ENCODE data around the gene PTPN23. TPM values are rescaled to one million over a fixed set of nuclear protein-coding genes. Genes with fewer than 3 reads are reported as not detected.

The PTPN23 gene
- total and polyA plus RNA-seq, 2 of the 13 experiments (the other 11 are each of a cell fraction or from before 2014, with no cell fraction given), result 2.3 to 3.7 TPM

GRCh38 chr3:47380601-47381316 is at the start of gene PTPN23 (continued):
- TF ChIP-seq ZNF784 (CRISPR knock-in tag; IDR thresholded peaks at IDR 0.05; ENCODE audit: borderline replicate concordance) (peak; percentile 71), TEF (CRISPR knock-in tag; IDR thresholded peaks at IDR 0.05) (no peak), ZNF414 (CRISPR knock-in tag; IDR thresholded peaks at IDR 0.05) (peak; percentile 76; the same call in 1 of the 2 replicates), MTERF4 (CRISPR knock-in tag; IDR thresholded peaks at IDR 0.05) (no peak), ZNF770 (CRISPR knock-in tag; IDR thresholded peaks at IDR 0.05) (no peak), ZNF234 (CRISPR knock-in tag; conservative IDR thresholded peaks at IDR 0.05) (no peak), RAD51 (IDR thresholded peaks at IDR 0.05; ENCODE audit: borderline replicate concordance) (no peak), SNAPC2 (CRISPR knock-in tag; IDR thresholded peaks at IDR 0.05) (peak; percentile 84; the same call in 1 of the 2 replicates), CBX5 (CRISPR knock-in tag; IDR thresholded peaks at IDR 0.05; ENCODE audit: borderline replicate concordance) (no peak), CTCF (CRISPR knock-in tag; IDR thresholded peaks at IDR 0.05) (peak; percentile 12; the same call in 1 of the 2 replicates), CSRNP2 (CRISPR knock-in tag; conservative IDR thresholded peaks at IDR 0.05; ENCODE audit: low read depth) (no peak), NFKBIZ (CRISPR knock-in tag; IDR thresholded peaks at IDR 0.05) (peak; percentile 54; the same call in 1 of the 2 replicates), ZMAT3 (CRISPR knock-in tag; conservative IDR thresholded peaks at IDR 0.05) (peak; percentile 25; the same call in 1 of the 2 replicates), STAT5B (CRISPR knock-in tag; IDR thresholded peaks at IDR 0.05) (no peak), ZNF740 (CRISPR knock-in tag; IDR thresholded peaks at IDR 0.05) (peak; percentile 63; the same call in 1 of the 2 replicates), PBX3 (CRISPR knock-in tag; IDR thresholded peaks at IDR 0.05; ENCODE audit: borderline replicate concordance) (no peak)

All from HepG2 (cell line).